ENCODE data around the gene LYSET. TPM values are rescaled to one million over a fixed set of nuclear protein-coding genes. Genes with fewer than 3 reads are reported as not detected.

Gene LYSET
- total RNA-seq, 2 donors from 2014 or later = 7.3 to 28.9 TPM

DNA sequence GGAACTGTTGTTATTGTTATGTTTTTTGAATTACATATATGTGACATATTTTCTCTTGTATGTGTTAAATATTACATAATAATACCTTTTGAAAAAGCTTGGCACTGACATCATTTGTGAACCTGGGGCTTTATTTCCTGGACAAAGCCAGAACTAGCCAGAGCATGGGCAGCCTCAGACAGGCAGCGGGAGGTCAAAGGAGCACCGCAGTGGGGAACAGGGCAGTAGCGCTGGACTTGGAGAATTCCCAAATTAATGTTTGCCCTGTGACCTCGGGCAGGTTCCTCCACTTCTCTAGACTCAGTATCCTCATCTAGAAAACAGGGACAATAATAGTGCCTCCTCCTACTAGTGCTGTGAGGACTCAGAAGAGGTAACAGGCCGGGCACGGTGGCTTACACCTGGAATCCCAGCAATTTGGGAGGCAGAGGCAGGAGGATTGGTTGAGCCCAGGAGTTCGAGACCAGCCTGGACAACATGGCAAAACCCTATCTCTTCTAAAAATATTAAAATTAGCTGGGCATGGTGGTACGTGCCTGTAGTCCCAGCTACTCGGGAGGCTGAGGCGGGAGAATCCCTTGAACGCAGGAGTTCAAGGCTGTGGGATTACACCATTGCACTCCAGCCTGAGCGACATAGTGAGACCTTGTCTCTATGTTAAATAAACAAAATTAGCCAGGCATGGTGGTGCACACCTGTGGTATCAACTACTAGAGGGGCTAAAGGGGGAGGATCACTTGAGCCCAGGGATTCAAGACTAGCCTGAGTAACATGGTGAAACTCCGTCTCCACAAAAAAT, 42.1 kb upstream of the LYSET start:
- 86% methylated on average over 13 of the region's 13 CpGs for WGBS
- Histone ChIP-seq H3K36me3 (no peaks in the 10 kb centered on the region), H3K27ac (no peak overlapping the region), H3K9me3 (no peaks in the 10 kb centered on the region), H3K4me3 (no peak overlapping the region), H3K27me3 (replicated peaks; ENCODE audit: insufficient read depth) (no peaks in the 10 kb centered on the region), H3K4me1 (replicated peaks) (no peaks in the 10 kb centered on the region)
- intact Hi-C loops (cut with DNase I) = no loop called here
- no peak for DNase-seq (ENCODE audit: low spot score)
- TF ChIP-seq, protein P1, sequence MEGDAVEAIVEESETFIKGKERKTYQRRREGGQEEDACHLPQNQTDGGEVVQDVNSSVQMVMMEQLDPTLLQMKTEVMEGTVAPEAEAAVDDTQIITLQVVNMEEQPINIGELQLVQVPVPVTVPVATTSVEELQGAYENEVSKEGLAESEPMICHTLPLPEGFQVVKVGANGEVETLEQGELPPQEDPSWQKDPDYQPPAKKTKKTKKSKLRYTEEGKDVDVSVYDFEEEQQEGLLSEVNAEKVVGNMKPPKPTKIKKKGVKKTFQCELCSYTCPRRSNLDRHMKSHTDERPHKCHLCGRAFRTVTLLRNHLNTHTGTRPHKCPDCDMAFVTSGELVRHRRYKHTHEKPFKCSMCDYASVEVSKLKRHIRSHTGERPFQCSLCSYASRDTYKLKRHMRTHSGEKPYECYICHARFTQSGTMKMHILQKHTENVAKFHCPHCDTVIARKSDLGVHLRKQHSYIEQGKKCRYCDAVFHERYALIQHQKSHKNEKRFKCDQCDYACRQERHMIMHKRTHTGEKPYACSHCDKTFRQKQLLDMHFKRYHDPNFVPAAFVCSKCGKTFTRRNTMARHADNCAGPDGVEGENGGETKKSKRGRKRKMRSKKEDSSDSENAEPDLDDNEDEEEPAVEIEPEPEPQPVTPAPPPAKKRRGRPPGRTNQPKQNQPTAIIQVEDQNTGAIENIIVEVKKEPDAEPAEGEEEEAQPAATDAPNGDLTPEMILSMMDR (IDR thresholded peaks at IDR 0.05) = no peak
- TF ChIP-seq POLR2AphosphoS5 (IDR thresholded peaks at IDR 0.05) = no peak
- no peak for TF ChIP-seq POLR2A (IDR thresholded peaks at IDR 0.05)

DNA sequence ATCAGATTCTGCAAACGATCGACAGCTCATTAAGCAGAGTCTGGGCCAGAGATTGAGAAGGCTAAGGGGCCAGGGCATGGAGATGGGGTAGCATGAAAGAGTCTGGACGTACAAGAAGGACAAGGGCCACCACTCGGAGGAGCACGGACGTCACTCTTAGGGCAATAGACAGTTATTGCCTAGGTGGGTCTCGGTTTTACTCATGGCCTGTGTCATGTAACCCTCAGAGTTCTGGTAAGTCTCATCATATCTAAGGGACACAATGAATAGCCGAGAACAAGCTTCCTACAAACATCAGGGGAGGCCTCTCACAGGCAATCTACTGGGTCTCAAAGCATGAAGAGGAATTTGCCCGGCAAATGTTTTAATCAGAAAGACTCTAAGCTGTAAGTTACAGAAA, 39.0 kb upstream of the LYSET start:
- TF ChIP-seq, protein P1 (IDR thresholded peaks at IDR 0.05) = no peak
- TF ChIP-seq POLR2AphosphoS5 (IDR thresholded peaks at IDR 0.05) (no peak), POLR2A (IDR thresholded peaks at IDR 0.05) (no peak)
- intact Hi-C loops (cut with DNase I) = no loop called here
- no peak overlapping the region for H3K4me3 ChIP-seq
- H3K27ac ChIP-seq = no peak overlapping the region
- no peaks in the 10 kb centered on the region for H3K4me1 ChIP-seq (replicated peaks)
- no peaks in the 10 kb centered on the region for H3K9me3 ChIP-seq
- no peaks in the 10 kb centered on the region for H3K27me3 ChIP-seq (replicated peaks; ENCODE audit: insufficient read depth)
- no peak for DNase-seq (ENCODE audit: low spot score)
- 74% methylated on average over 9 of the region's 9 CpGs for WGBS
- H3K36me3 ChIP-seq = no peaks in the 10 kb centered on the region

DNA sequence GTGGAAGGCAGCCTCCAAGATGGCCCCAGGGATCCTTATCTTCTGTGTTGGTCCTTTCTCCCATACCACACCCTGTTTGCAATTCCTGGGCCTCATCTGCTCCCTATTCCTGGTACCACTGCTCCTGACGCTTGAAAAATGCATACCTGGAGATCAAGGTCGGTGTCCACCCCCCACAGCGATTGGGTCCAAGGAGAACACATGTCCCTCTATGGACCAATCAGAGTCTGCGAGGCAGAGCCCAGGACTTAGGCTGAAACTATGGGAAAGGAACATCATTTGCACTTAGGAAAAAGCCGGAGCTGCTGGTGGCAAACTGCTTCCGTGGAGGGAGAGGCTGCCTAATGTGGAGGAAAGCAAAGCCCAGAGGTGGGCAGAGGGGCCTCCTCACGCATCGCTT, 36.1 kb upstream of the LYSET start:
- Histone ChIP-seq H3K9me3 (no peaks in the 10 kb centered on the region), H3K4me3 (no peak overlapping the region), H3K4me1 (replicated peaks) (no peaks in the 10 kb centered on the region), H3K27me3 (replicated peaks; ENCODE audit: insufficient read depth) (no peaks in the 10 kb centered on the region), H3K36me3 (no peaks in the 10 kb centered on the region), H3K27ac (no peak overlapping the region)
- TF ChIP-seq, protein P1 (IDR thresholded peaks at IDR 0.05) = no peak
- TF ChIP-seq POLR2A (IDR thresholded peaks at IDR 0.05) (no peak), POLR2AphosphoS5 (IDR thresholded peaks at IDR 0.05) (no peak)
- DNase-seq (ENCODE audit: low spot score) = no peak
- 90% methylated on average over 8 of the region's 8 CpGs for WGBS
- intact Hi-C loops (cut with DNase I) = no loop called here

DNA sequence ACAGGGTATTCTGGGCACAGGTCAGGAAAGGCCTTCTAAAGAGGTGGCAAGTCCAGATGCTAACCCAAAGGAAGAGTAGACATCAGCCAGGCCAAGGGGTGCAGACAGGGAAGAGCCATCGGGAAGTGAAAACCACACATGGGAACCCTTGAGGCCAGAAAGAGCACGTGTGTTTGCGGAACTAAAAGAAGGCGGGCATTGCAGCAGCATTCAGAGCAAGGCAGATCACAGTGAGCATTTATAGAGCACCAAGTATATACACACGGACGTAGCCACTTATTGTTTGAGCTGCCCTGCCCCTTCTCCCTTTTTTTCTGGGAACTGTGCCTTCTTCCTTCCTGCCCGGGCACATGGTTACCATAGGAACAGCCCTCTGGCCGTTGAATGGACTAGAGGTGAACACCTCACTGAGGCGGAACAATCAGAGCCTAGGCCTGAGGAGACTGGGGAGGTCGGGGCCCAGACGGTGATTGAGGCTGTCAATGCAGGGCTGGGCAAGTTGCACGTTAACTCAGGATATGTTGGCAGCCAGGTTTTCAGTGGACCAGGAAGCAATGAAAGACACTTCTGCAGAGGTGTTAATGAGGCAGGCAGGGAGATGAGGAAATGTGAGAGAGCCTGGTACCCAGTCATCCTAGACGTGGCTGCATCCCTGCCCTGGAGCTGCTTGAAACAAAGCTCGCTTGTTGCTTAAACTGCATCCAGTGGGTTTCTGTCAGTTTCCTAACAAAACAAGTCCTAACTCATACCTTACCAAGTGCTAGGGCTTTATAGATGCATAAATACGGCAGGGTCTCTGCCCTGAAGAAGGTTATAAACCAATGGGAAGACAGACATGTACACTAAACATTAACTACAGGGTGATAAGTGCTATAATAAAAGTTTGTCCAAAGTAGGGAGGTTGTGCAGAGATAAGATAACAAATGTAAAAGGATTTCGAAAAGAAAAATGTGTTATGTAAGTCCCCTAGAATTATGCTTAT, 34.6 kb upstream of the LYSET start:
- H3K27me3 ChIP-seq (replicated peaks; ENCODE audit: insufficient read depth) = no peaks in the 10 kb centered on the region
- H3K4me3 ChIP-seq = no peak overlapping the region
- TF ChIP-seq, protein P1 (IDR thresholded peaks at IDR 0.05) = no peak
- TF ChIP-seq POLR2AphosphoS5 (IDR thresholded peaks at IDR 0.05) (no peak), POLR2A (IDR thresholded peaks at IDR 0.05) (no peak)
- H3K27ac ChIP-seq = no peak overlapping the region
- no peaks in the 10 kb centered on the region for H3K36me3 ChIP-seq
- H3K9me3 ChIP-seq = no peaks in the 10 kb centered on the region
- no peak for DNase-seq (ENCODE audit: low spot score)
- H3K4me1 ChIP-seq (replicated peaks) = no peaks in the 10 kb centered on the region
- intact Hi-C loops (cut with DNase I) = no loop called here
- 29% methylated on average over 16 of the region's 16 CpGs for WGBS
